GM18505 (cell line): ENCODE results near the gene EEA1.

Experiments
- ATAC-seq: cut with Tn5 transposase; IDR thresholded peaks from one replicate; pipeline ENCODE4 v1.9.1; 2021; ENCODE audit not compliant: unreplicated experiment
- POLR2A ChIP-seq: IDR thresholded peaks from 4 replicates; pipeline ENCODE4 v1.6.1; 2011; ENCODE audit warnings: borderline replicate concordance; ENCODE audit not compliant: insufficient read depth, insufficient read length; ENCODE audit errors: extremely low read depth

The EEA1 gene

GRCh38 chr12:92950011-92950410 is 20.9 kb upstream of the EEA1 start:
- TF ChIP-seq POLR2A: no peak
- no peak for ATAC-seq

DNA sequence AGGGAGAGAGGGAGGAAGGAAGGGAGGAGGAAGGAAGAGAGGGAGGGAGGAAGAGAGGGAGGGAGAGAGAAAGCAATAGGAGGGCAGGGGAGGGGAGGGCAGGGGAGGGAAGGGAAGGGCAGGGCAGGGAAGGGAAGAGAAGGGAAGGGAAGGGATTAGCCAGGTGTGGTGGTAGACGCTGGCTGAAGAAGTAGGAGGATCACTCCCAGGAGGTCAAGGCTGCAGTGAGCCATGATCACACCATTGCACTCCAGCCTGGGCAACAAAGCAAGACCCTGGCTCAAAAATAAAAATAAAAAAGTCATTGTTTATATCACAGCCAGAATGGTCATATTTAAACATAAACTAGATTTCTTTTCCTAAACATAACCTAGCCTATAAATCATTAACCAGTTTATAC is 20.4 kb upstream of the EEA1 start:
- ATAC-seq: no peak
- no peak for TF ChIP-seq POLR2A

GRCh38 chr12:92947589-92948215 is 18.6 kb upstream of the EEA1 start:
- TF ChIP-seq POLR2A: no peak
- no peak for ATAC-seq

GRCh38 chr12:92945659-92946220 is 16.6 kb upstream of the EEA1 start:
- ATAC-seq: no peak
- no peak for TF ChIP-seq POLR2A

GRCh38 chr12:92943482-92944250 is 14.6 kb upstream of the EEA1 start:
- TF ChIP-seq POLR2A: no peak
- ATAC-seq: no peak

- no peak for ATAC-seq
- no peak for TF ChIP-seq POLR2A
Measured at GRCh38 chr12:92942905-92943304, 13.8 kb upstream of the EEA1 start.

DNA sequence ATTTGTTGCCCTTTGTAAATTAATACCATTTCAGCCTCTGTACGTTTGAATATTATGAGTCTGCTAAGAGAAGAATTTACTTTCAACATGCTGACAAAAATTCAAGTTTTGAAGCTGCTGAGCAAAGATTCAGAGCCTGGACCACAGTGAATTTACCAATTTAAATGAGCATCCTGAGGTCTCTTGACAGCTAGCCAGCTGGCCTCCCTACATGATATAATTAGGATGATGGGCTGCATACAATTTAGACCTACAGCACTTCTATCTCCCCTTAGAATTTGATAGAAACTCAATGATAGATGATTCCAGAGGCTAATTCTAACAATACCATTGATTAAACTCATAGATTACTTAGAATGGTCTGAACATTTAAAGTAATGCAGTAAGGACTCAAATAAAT is 10.0 kb upstream of the EEA1 start:
- TF ChIP-seq POLR2A: no peak
- no peak for ATAC-seq

GRCh38 chr12:92938638-92939037 is 9.5 kb upstream of the EEA1 start:
- no peak for ATAC-seq
- TF ChIP-seq POLR2A: no peak

- no peak for TF ChIP-seq POLR2A
- ATAC-seq: no peak
Measured at GRCh38 chr12:92938018-92938417, 8.9 kb upstream of the EEA1 start.

DNA sequence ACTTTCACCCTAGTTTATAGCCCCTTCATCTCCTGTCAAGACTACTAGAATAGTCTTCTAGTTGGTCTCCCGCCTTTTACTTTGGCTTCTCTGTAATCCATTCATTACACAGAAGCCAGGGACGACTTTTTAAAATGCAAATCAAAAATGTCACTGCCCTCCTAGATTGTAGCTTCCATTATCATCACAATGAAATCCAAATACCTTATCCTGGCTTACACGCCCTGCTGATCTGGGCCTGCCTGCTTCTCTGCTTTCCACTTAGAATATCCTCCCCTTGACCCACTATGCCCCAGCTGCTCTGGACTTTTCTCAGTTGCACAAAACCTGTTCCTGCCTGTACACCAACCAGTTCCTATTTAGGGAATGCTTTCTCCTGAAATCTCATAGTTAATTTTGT is 4.5 kb upstream of the EEA1 start:
- ATAC-seq: no peak
- no peak for TF ChIP-seq POLR2A

DNA sequence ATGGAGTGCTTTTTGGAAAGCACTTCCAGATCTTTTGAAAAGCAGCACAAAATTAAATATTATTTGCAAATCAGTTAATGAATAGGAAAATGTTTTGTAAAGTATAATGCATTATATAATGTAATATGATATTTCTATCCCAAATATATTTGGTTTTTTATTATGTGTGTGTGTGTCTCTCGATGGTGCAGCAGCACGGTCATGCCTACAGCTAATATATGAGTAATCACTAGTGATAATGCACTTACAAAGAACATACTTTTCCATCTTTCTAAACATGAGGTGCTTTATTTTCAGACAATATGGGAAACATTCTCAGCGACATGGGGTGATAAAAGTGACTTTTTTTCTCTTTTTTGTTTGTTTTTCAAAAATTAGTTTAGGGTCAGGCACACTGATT is 1.3 kb upstream of the EEA1 start:
- no peak for TF ChIP-seq POLR2A
- ATAC-seq: no peak

- ATAC-seq: no peak
Measured at GRCh38 chr12:92929983-92930382, 888 bp upstream of the EEA1 start.

DNA sequence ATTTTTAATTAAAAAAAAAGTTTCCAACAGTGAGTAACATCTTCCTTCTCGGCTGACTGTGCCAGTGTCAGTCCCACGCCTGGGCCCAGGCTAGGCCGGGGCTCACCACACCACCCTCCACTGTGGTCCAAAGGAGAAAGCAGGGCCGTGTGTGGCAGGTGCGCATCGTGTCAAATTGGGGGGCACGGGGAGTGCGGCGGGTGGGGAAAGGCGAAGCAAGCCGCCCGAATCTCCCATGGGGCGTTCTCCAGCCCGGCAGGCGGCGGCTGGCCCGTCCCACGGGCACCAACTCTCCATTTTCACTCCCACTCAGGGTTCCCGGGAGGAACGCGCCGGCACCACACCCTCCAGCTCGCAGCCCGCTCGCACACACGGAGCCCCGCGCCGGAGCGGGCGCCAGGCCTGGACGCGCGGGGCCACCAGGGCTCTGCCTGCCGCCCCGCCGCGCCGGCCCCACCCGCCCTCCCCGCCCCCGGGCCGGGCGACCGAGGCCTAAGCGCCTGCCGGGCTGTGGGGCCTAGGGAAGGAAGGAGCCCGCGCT is 604 bp downstream of the EEA1 start:
- peak; percentile 20 for ATAC-seq

More at GRCh38 chr12:92929983-92930382, 888 bp upstream of the EEA1 start:
- no peak for TF ChIP-seq POLR2A

GRCh38 chr12:92927436-92928281 is 1.4 kb downstream of the EEA1 start:
- no peak for TF ChIP-seq POLR2A
- no peak for ATAC-seq

More for the DNA sequence above, 604 bp downstream of the EEA1 start:
- TF ChIP-seq POLR2A: no peak

DNA sequence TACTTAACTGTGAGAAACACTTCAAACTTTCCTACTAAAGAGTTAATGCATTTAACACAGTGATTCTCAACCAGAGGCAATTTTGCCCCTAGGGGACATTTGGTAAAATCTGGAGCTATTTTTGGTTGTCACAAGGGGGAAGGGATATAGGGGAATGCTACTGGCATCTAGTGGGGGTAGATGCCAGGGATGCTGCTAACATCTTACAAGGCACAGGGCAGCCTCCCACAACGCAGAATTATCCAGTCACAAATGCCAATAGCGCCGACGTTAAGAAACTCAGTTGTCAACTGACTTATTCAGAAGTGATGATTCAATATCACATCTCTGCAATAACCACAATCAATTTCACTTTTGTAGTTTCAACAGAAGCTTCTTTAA is 2.0 kb downstream of the EEA1 start:
- ATAC-seq: no peak

More for the DNA sequence above, 2.0 kb downstream of the EEA1 start:
- no peak for TF ChIP-seq POLR2A
